Liver (tissue), 9 donors: ENCODE measurements around the gene HHIPL2. TPM values are rescaled to one million over a fixed set of nuclear protein-coding genes. Genes with fewer than 3 reads are reported as not detected.

Source experiments
- DNase-seq: peaks from one replicate; pipeline ENCODE4 v3.0.0-alpha.2; 2017; ENCODE audit warnings: low spot score
- H3K27ac ChIP-seq, 2 donors: one replicate each; pipeline ENCODE4 v1.7.0; 2013; ENCODE audit warnings: inconsistent platforms in 2 of 2, low read length in 2 of 2, control low read depth in 1 of 2, low read depth in 1 of 2, mild to moderate bottlenecking in 1 of 2
- H3K27me3 ChIP-seq, 4 donors: one replicate each; pipeline versions ENCODE4 v1.6.1 to v1.7.0; 2013; ENCODE audit warnings: low read length in 3 of 4, inconsistent platforms in 1 of 4, mild to moderate bottlenecking in 1 of 4, moderate library complexity in 1 of 4; ENCODE audit not compliant: control insufficient read depth in 4 of 4, insufficient read depth in 4 of 4
- H3K36me3 ChIP-seq, 4 donors: one replicate each; pipeline versions ENCODE4 v1.6.1 to v1.7.0; 2013; ENCODE audit warnings: low read length in 3 of 4, mild to moderate bottlenecking in 3 of 4, low read depth in 1 of 4, moderate library complexity in 1 of 4; ENCODE audit not compliant: control insufficient read depth in 4 of 4, insufficient read depth in 3 of 4
- H3K4me1 ChIP-seq, 4 donors: one replicate each; pipeline versions ENCODE4 v1.6.1 to v1.7.0; 2013; ENCODE audit warnings: low read length in 3 of 4, mild to moderate bottlenecking in 3 of 4, moderate library complexity in 1 of 4; ENCODE audit not compliant: control insufficient read depth in 4 of 4, insufficient read depth in 4 of 4
- H3K4me3 ChIP-seq, 3 donors: one replicate each; pipeline versions ENCODE4 v1.6.1 to v1.7.0; 2013; ENCODE audit warnings: low read length in 3 of 3, control low read depth in 1 of 3, low read depth in 1 of 3, mild to moderate bottlenecking in 1 of 3
- H3K9ac ChIP-seq, 2 donors: one replicate each; pipeline ENCODE4 v1.7.0; 2013; ENCODE audit warnings: low read length in 2 of 2, mild to moderate bottlenecking in 2 of 2, moderate library complexity in 2 of 2, control low read depth in 1 of 2, low read depth in 1 of 2
- H3K9me3 ChIP-seq, 4 donors: one replicate each; pipeline versions ENCODE4 v1.6.1 to v1.7.0; 2013; ENCODE audit warnings: low read length in 3 of 4; ENCODE audit not compliant: control insufficient read depth in 4 of 4
- EGR1 ChIP-seq, 2 donors: IDR thresholded peaks; 2 replicates each; pipeline ENCODE4 v1.6.1; 2016 to 2018; ENCODE audit warnings: antibody characterized with exemption in 2 of 2, low read depth in 2 of 2
- FOXA1 ChIP-seq: IDR thresholded peaks from 2 replicates; pipeline ENCODE4 v1.6.1; 2016; ENCODE audit warnings: antibody characterized with exemption
- FOXA2 ChIP-seq: IDR thresholded peaks from 2 replicates; pipeline ENCODE4 v1.6.1; 2016; ENCODE audit warnings: antibody characterized with exemption
- GABPA ChIP-seq, 2 donors: IDR thresholded peaks in 1 of 2; conservative IDR thresholded peaks in 1 of 2; 2 replicates each; pipeline ENCODE4 v1.6.1; 2016; ENCODE audit warnings: antibody characterized with exemption in 2 of 2, mild to moderate bottlenecking in 1 of 2, moderate library complexity in 1 of 2
- HNF4A ChIP-seq, 2 donors: conservative IDR thresholded peaks; 2 replicates each; pipeline ENCODE4 v1.6.1; 2016; ENCODE audit warnings: antibody characterized with exemption in 2 of 2, mild to moderate bottlenecking in 2 of 2
- HNF4G ChIP-seq: IDR thresholded peaks from 2 replicates; pipeline ENCODE4 v1.6.1; 2016; ENCODE audit warnings: antibody characterized with exemption
- JUND ChIP-seq, 2 donors: IDR thresholded peaks; 2 replicates each; pipeline ENCODE4 v1.6.1; 2016; ENCODE audit warnings: antibody characterized with exemption in 2 of 2
- NR2F2 ChIP-seq: IDR thresholded peaks from 2 replicates; pipeline ENCODE4 v1.6.1; 2016; ENCODE audit warnings: antibody characterized with exemption
- RAD21 ChIP-seq, 2 donors: IDR thresholded peaks; 2 replicates each; pipeline ENCODE4 v1.6.1; 2016; ENCODE audit warnings: antibody characterized with exemption in 2 of 2, mild to moderate bottlenecking in 2 of 2
- RXRA ChIP-seq, 2 donors: IDR thresholded peaks; 2 replicates each; pipeline ENCODE4 v1.6.1; 2017 to 2018; ENCODE audit warnings: antibody characterized with exemption in 2 of 2, mild to moderate bottlenecking in 1 of 2
- SP1 ChIP-seq: IDR thresholded peaks from 2 replicates; pipeline ENCODE4 v1.6.1; 2018; ENCODE audit warnings: antibody characterized with exemption, mild to moderate bottlenecking
- TAF1 ChIP-seq: conservative IDR thresholded peaks from 2 replicates; pipeline ENCODE4 v1.6.1; 2016; ENCODE audit warnings: antibody characterized with exemption, mild to moderate bottlenecking
- YY1 ChIP-seq: IDR thresholded peaks from 2 replicates; pipeline ENCODE4 v1.6.1; 2016; ENCODE audit warnings: antibody characterized with exemption, mild to moderate bottlenecking
- WGBS: extraction: QIAGEN DNeasy Blood & Tissue Kit; methylation state at CpG from one replicate; pipeline ENCODE4 v1.1.7; 2013; 5-methylcytosine and 5-hydroxymethylcytosine counted together
- polyA plus RNA-seq, 2 donors: library from polyadenylated mRNA; stranded (reverse) in 1 of 2; unstranded in 1 of 2; fragments of 200-250 nt in 1 of 2; fragments of >200 nt in 1 of 2; fragmentation: Nextera tagmentation in 1 of 2; extraction: Ambion mirVana in 1 of 2; gene quantifications; one replicate each; pipeline versions ENCODE4 v1.2.1 to v1.2.3, GENCODE V29; 2013 to 2015
- total RNA-seq, 2 donors: library from RNA; depleted of rRNA; stranded (reverse); fragments of >200 nt; gene quantifications; one replicate each; pipeline ENCODE4 v1.2.3, GENCODE V29; 2014
- TF ChIP-seq, protein P1 (sequence below): IDR thresholded peaks from 2 replicates; pipeline ENCODE4 v1.6.1; 2016; ENCODE audit warnings: antibody characterized with exemption, mild to moderate bottlenecking
- TF ChIP-seq, protein P2 (sequence below): IDR thresholded peaks from 2 replicates; pipeline ENCODE4 v1.6.1; 2016; ENCODE audit warnings: antibody characterized with exemption
- TF ChIP-seq, protein P3 (sequence below): IDR thresholded peaks from 2 replicates; pipeline ENCODE4 v1.6.1; 2016; ENCODE audit warnings: antibody characterized with exemption
- TF ChIP-seq, protein P4 (sequence below): IDR thresholded peaks from 2 replicates; pipeline ENCODE4 v1.6.1; 2016; ENCODE audit warnings: antibody characterized with exemption
- TF ChIP-seq, protein P5 (sequence below): fragments of 150-350 bp; IDR thresholded peaks from 2 replicates; pipeline ENCODE4 v1.5.1; 2017; ENCODE audit warnings: improper control_type of control experiment, low read depth, low read length; ENCODE audit not compliant: missing input control
- donor health status: healthy.
- donor health status: healthy.
- donor health status: healthy.
- donor health status: healthy.
- donor health status: healthy.

HHIPL2 gene
- total and polyA plus RNA-seq, 4 donors = 0.05 to 0.25 TPM; not detected in 2

DNA sequence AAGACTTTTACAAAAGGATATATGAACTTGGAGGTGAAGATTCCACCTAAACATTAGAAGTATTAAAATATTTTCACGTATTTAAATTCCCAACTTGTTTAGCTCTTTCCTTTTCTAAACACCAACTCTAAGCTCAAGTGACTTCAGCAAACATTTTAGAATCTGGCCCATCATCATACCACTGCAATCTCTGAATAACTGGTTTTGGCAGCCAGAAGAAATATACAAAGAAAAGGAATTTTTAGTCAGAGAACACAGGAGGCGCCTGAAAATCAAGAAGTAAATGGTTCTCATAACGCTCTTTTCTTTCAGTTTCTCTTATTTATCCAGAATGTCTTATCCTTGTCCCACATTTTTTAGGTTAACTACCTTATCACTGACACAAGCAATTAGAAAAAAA, 31.4 kb upstream of the HHIPL2 start:
- TF ChIP-seq, protein P1, sequence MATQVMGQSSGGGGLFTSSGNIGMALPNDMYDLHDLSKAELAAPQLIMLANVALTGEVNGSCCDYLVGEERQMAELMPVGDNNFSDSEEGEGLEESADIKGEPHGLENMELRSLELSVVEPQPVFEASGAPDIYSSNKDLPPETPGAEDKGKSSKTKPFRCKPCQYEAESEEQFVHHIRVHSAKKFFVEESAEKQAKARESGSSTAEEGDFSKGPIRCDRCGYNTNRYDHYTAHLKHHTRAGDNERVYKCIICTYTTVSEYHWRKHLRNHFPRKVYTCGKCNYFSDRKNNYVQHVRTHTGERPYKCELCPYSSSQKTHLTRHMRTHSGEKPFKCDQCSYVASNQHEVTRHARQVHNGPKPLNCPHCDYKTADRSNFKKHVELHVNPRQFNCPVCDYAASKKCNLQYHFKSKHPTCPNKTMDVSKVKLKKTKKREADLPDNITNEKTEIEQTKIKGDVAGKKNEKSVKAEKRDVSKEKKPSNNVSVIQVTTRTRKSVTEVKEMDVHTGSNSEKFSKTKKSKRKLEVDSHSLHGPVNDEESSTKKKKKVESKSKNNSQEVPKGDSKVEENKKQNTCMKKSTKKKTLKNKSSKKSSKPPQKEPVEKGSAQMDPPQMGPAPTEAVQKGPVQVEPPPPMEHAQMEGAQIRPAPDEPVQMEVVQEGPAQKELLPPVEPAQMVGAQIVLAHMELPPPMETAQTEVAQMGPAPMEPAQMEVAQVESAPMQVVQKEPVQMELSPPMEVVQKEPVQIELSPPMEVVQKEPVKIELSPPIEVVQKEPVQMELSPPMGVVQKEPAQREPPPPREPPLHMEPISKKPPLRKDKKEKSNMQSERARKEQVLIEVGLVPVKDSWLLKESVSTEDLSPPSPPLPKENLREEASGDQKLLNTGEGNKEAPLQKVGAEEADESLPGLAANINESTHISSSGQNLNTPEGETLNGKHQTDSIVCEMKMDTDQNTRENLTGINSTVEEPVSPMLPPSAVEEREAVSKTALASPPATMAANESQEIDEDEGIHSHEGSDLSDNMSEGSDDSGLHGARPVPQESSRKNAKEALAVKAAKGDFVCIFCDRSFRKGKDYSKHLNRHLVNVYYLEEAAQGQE = no peak
- TF ChIP-seq HNF4G = no peak
- TF ChIP-seq, protein P2, sequence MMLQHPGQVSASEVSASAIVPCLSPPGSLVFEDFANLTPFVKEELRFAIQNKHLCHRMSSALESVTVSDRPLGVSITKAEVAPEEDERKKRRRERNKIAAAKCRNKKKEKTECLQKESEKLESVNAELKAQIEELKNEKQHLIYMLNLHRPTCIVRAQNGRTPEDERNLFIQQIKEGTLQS = no peak
- TF ChIP-seq JUND (IDR thresholded peaks at IDR 0.05) = no peak
- TF ChIP-seq SP1 = no peak
- no peak for TF ChIP-seq EGR1 (IDR thresholded peaks at IDR 0.05; ENCODE audit: low read depth in 2 of 2)
- TF ChIP-seq HNF4A (conservative IDR thresholded peaks at IDR 0.05) = no peak
- TF ChIP-seq RAD21 (IDR thresholded peaks at IDR 0.05) = no peak
- no peak for TF ChIP-seq RXRA (IDR thresholded peaks at IDR 0.05)
- TF ChIP-seq, protein P3, sequence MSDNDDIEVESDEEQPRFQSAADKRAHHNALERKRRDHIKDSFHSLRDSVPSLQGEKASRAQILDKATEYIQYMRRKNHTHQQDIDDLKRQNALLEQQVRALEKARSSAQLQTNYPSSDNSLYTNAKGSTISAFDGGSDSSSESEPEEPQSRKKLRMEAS = no peak
- TF ChIP-seq TAF1 = no peak
- TF ChIP-seq, protein P4, sequence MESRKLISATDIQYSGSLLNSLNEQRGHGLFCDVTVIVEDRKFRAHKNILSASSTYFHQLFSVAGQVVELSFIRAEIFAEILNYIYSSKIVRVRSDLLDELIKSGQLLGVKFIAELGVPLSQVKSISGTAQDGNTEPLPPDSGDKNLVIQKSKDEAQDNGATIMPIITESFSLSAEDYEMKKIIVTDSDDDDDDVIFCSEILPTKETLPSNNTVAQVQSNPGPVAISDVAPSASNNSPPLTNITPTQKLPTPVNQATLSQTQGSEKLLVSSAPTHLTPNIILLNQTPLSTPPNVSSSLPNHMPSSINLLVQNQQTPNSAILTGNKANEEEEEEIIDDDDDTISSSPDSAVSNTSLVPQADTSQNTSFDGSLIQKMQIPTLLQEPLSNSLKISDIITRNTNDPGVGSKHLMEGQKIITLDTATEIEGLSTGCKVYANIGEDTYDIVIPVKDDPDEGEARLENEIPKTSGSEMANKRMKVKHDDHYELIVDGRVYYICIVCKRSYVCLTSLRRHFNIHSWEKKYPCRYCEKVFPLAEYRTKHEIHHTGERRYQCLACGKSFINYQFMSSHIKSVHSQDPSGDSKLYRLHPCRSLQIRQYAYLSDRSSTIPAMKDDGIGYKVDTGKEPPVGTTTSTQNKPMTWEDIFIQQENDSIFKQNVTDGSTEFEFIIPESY = no peak
- no peak for TF ChIP-seq GABPA (IDR thresholded peaks at IDR 0.05 in 1 of 2, conservative IDR thresholded peaks at IDR 0.05 in 1 of 2)
- no peak for TF ChIP-seq FOXA2
- TF ChIP-seq, protein P5, sequence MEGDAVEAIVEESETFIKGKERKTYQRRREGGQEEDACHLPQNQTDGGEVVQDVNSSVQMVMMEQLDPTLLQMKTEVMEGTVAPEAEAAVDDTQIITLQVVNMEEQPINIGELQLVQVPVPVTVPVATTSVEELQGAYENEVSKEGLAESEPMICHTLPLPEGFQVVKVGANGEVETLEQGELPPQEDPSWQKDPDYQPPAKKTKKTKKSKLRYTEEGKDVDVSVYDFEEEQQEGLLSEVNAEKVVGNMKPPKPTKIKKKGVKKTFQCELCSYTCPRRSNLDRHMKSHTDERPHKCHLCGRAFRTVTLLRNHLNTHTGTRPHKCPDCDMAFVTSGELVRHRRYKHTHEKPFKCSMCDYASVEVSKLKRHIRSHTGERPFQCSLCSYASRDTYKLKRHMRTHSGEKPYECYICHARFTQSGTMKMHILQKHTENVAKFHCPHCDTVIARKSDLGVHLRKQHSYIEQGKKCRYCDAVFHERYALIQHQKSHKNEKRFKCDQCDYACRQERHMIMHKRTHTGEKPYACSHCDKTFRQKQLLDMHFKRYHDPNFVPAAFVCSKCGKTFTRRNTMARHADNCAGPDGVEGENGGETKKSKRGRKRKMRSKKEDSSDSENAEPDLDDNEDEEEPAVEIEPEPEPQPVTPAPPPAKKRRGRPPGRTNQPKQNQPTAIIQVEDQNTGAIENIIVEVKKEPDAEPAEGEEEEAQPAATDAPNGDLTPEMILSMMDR = no peak
- no peak for TF ChIP-seq NR2F2
- TF ChIP-seq FOXA1 = no peak
- no peak for TF ChIP-seq YY1
- Histone ChIP-seq H3K4me3 (no peak overlapping the region), H3K36me3 (peaks cover 3 to 18% (median 10%) of the 10 kb centered on the region in 4 donors), H3K9ac (no peak overlapping the region), H3K27me3 (no peaks in the 10 kb centered on the region), H3K9me3 (no peaks in the 10 kb centered on the region), H3K27ac (no peak overlapping the region), H3K4me1 (no peaks in the 10 kb centered on the region)
- DNase-seq = no peak
- 98% methylated on average over 3 of the region's 3 CpGs for WGBS
